ENCODE results near the gene PNMA8B.
A peak's percentile ranks its signal among the peaks of the same experiment; 100 is the strongest.

Gene PNMA8B

DNA sequence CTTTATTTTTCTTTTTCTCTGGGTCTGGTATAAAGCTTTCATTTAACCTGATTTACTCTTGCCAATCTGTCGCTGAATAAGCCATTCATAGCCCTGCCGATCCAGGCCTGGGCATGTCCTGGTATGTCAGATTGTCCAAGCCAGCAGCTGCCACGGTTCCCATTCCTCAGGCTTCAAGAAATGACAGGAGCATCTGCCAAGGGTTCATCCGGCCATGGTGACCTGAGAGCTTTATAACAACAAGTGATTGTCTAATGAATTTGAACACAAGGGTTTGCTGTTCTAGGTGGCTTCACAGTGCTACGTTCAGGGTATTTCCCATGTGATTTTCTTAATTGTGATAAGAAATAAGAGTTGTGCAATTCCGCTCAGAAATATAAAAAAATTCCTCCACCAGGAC, 44.3 kb downstream of the PNMA8B start:
- no peak for DNase-seq

DNA sequence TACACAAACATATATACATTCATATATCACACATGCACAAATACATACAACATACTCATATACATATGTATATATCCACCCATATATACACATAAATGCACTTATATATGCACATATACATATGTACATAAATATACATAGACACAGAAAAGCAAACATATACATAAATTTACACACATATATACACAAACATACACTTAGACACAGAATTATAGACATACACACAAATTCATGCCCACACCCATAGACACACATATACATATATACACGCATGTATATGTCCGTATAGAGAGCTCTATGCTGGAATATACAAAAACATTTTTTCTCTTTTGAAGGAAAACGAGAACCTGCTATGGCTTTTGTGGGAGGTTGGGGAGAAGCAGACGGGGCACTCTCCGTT, 44.9 kb downstream of the PNMA8B start:
- no peak for DNase-seq

DNA sequence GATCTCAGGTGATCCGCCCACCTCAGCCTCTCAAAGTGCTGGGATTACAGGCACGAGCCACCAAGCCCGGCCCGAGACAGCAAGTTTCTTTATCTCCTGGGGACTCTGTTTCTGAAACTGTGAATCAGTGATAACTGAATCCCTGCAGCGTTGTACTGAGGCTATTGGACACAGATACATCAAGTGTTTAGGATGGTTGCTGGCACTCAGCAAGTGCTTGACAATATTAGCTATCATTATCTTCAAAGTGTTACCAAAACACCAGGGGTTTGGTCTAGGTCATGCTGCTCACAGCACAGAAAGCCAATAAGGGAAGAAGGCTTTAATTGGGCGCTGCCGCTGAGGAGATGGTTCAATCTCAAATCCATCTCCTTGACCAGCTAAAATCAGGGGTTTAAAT, 46.4 kb downstream of the PNMA8B start:
- no peak for DNase-seq

DNA sequence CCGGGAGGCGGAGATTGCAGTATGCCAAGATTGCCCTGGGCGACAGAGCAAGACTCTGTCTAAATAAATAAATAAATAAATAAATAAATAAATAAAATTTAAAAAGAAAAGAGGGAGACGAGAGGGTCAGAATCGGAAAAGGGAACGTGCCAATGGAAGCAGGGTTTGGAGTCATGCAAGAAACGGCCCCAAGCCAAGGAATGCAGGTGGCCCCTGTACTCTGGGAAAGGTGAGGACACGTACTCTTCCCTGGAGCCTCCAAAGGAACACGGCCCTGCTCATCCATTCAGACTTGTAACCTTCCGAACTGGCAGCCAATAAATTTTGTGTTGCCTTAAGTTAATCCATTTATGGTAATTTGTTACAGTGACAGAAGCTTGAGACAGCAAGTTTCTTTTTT, 47.1 kb downstream of the PNMA8B start:
- no peak for DNase-seq

DNA sequence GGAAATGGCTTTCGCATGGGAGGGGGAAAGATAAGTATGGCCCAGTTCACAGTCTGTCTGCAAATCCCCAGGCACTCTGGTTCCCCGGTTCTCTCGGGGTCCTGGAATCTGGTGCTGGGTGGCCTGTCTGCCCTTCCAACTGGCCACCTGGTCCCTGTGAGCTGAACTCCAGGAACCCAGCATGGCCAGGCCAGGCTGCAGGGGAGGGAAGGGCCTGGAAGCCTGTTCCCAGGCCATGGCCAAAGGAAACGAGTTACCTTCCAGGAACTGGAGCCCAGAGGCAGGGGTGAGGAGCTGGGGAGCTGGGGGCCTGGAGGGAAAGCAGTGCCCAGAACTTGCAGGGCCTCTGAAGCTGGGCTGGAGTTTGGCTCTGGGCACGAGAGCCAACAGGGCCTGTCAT, 47.8 kb downstream of the PNMA8B start:
- DNase-seq: peak; percentile 37

DNA sequence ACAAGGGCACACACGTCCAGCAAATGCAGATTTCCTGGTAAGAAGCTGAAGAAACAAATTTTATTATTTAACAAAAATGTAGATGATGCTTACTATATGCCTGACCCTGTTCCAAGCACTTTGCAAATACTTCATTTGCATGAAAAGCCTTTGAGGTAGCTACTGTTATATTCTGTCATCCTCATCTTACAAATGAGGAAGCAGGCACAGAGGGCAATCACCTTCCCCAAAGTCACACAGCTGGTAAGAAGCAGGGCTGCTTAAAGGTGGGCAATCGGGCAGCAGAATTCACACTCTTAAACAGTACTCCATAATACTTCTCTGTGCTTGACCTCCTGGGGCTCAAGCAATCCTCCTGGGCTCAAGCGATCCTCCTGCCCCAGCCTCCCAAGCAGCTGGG, 48.7 kb downstream of the PNMA8B start:
- no peak for DNase-seq

DNA sequence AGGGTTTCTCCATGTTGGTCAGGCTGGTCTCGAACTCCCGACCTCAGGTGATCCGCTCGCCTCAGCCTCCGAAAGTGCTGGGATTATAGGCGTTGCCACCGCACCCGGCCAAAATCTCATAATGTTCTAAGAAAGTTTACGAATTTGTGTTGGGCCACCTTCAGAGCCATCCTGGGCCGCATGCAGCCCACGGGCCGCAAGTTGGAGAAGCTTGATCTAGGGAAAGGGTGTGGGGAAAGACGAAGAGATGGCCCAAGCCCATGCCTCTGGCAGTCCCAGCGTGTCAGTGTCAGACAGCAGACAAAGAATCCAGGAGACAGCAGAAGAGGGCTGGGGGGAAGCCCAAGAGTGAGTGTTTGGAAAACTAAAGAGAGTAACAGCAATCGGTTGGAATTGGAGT, 49.6 kb downstream of the PNMA8B start:
- no peak for DNase-seq

DNA sequence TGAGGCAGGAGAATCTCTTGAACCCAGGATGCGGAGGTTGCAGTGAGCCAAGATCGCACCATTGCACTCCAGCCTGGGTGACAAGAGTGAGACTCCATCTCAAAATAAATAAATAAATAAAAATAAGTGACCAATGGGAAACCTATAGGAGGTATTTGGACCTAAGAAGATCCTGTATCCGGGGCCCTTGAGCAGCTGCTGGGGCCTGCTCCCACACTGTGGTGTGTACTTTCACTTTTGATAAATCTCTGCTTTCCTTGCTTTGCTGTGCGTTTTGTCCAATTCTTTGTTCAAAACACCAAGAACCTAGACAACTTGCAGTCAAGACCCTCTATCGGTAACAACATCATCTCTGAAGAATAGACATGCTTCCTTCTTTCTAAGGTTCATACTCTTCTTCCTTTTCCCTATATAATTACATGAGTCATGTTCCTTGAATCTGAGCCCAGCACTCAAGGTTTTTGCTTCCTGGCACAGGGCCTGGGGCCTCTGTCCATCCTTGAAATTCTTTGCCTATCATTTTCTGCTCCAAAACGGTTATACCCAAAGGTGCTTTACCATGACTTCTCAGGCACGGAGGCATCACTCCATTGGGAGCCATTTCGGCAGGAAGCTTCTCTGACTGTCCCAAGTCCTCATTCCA, 52.7 kb downstream of the PNMA8B start:
- DNase-seq: peak; percentile 60

DNA sequence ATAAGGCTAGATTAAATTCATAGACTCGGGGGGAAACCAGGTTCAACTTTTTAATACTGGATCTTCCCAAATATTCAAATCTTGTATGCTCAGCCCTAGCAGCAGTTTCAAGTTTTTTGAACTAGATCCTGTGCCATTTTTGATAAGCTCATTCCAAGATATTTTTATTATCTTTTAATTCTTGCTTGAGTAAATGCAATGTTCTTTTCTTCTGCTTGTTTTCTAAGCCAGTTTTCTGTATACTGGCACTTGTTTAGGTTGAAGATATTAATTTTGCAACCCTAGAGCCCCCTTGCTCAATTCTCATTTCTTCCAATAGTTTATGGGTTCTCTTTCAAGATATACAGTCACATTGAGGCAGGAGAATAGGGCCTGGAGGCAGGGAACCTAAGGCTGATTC, 53.8 kb downstream of the PNMA8B start:
- DNase-seq: no peak
